Smooth muscle cell (in vitro differentiated cells): Measurements from ENCODE around the gene NTPCR. TPM values are rescaled to one million over a fixed set of nuclear protein-coding genes. Genes with fewer than 3 reads are reported as not detected.

Experiments used
- DNase-seq: peaks from one replicate; lab custom pipeline; 2025; ENCODE audit not compliant: unreplicated experiment; lab: John Stamatoyannopoulos, UW
- H2AFZ ChIP-seq: fragments of 200-600 bp; sonication (generic); 2 replicates; pipeline ENCODE4 v1.6.0; 2016; ENCODE audit warnings: antibody characterized with exemption, low read depth, mild to moderate bottlenecking
- H3F3A ChIP-seq: fragments of 200-600 bp; sonication (generic); 2 replicates; pipeline ENCODE4 v1.6.0; 2017; ENCODE audit warnings: antibody characterized with exemption, low read depth
- H3K27ac ChIP-seq: fragments of 200-600 bp; sonication (generic); 2 replicates; pipeline ENCODE4 v1.5.1; 2016; ENCODE audit warnings: low read depth, mild to moderate bottlenecking
- H3K27me3 ChIP-seq: fragments of 200-600 bp; sonication (generic); 2 replicates; pipeline ENCODE4 v1.6.1; 2016; ENCODE audit warnings: low read depth, mild to moderate bottlenecking
- H3K36me3 ChIP-seq: fragments of 200-600 bp; sonication (generic); 2 replicates; pipeline ENCODE4 v1.5.1; 2016; ENCODE audit warnings: low read depth
- H3K4me1 ChIP-seq: fragments of 200-600 bp; sonication (generic); 2 replicates; pipeline ENCODE4 v1.5.1; 2016; ENCODE audit warnings: low read depth
- H3K4me2 ChIP-seq: fragments of 200-600 bp; sonication (generic); 2 replicates; pipeline ENCODE4 v1.6.0; 2016; ENCODE audit warnings: mild to moderate bottlenecking
- H3K4me3 ChIP-seq: fragments of 200-600 bp; sonication (generic); 2 replicates; pipeline ENCODE4 v1.5.1; 2016; ENCODE audit warnings: mild to moderate bottlenecking
- H3K79me2 ChIP-seq: fragments of 200-600 bp; sonication (generic); 2 replicates; pipeline ENCODE4 v1.6.0; 2016; ENCODE audit warnings: low read depth, mild to moderate bottlenecking
- H3K9ac ChIP-seq: fragments of 200-600 bp; sonication (generic); 2 replicates; pipeline ENCODE4 v1.6.0; 2016; ENCODE audit warnings: low read depth
- H3K9me3 ChIP-seq: fragments of 200-600 bp; sonication (generic); replicated peaks from 2 replicates; pipeline ENCODE4 v1.5.1; 2016; ENCODE audit warnings: low read depth
- H4K20me1 ChIP-seq: fragments of 200-600 bp; sonication (generic); 2 replicates; pipeline ENCODE4 v1.6.0; 2016; ENCODE audit warnings: low read depth
- CTCF ChIP-seq: fragments of 200-600 bp; sonication (generic); IDR thresholded peaks from 2 replicates; pipeline ENCODE4 v1.5.1; 2017; ENCODE audit warnings: borderline replicate concordance, mild to moderate bottlenecking, antibody characterized with exemption; ENCODE audit not compliant: insufficient read depth, poor library complexity, severe bottlenecking
- WGBS: methylation state at CpG from one replicate; pipeline ENCODE4 v1.1.7; 2016; ENCODE audit warnings: low lambda C conversion rate; 5-methylcytosine and 5-hydroxymethylcytosine counted together
- polyA plus RNA-seq: library from polyadenylated mRNA; unstranded; fragments of >200 nt; fragmentation: Nextera tagmentation; extraction: Ambion mirVana; gene quantifications from 2 replicates; pipeline ENCODE4 v1.2.1, GENCODE V29; 2016
- total RNA-seq: library from RNA; depleted of rRNA; stranded (reverse); fragments of >200 nt; gene quantifications from 2 replicates; pipeline ENCODE4 v1.2.3, GENCODE V29; 2014

The NTPCR gene
- total and polyA plus RNA-seq, 2 experiments from 2014 or later: 39.2 to 54.3 TPM

- no peak overlapping the region for H3K9ac ChIP-seq
- no peaks in the 10 kb centered on the region for H4K20me1 ChIP-seq
- no peaks in the 10 kb centered on the region for H3K27me3 ChIP-seq
- no peak for TF ChIP-seq CTCF
- peaks cover 12% of the 10 kb centered on the region for H3K4me1 ChIP-seq
- no peak overlapping the region for H2AFZ ChIP-seq
- H3K4me2 ChIP-seq: no peak overlapping the region
- 97% methylated on average over 3 of the region's 3 CpGs for WGBS
- no peak overlapping the region for H3K27ac ChIP-seq
- no peak overlapping the region for H3K4me3 ChIP-seq
- H3F3A ChIP-seq: no peaks in the 10 kb centered on the region
- H3K9me3 ChIP-seq: no peaks in the 10 kb centered on the region
- no peaks in the 10 kb centered on the region for H3K79me2 ChIP-seq
- DNase-seq: no peak
- no peaks in the 10 kb centered on the region for H3K36me3 ChIP-seq
Observed at GRCh38 chr1:233019083-233019482, 68.7 kb downstream of the NTPCR start.

GRCh38 chr1:233019778-233020325 is 69.4 kb downstream of the NTPCR start:
- Histone ChIP-seq H3K4me3 (no peak overlapping the region), H3F3A (no peaks in the 10 kb centered on the region), H3K4me2 (no peak overlapping the region), H3K4me1 (peaks cover 12% of the 10 kb centered on the region), H4K20me1 (no peaks in the 10 kb centered on the region), H3K79me2 (no peaks in the 10 kb centered on the region), H3K27ac (no peak overlapping the region), H3K9ac (no peak overlapping the region), H3K36me3 (no peaks in the 10 kb centered on the region), H2AFZ (no peak overlapping the region), H3K27me3 (no peaks in the 10 kb centered on the region), H3K9me3 (no peaks in the 10 kb centered on the region)
- TF ChIP-seq CTCF: no peak
- WGBS: 65% methylated on average over 12 of the region's 12 CpGs
- no peak for DNase-seq

- Histone ChIP-seq H3K27ac (no peak overlapping the region), H3F3A (no peaks in the 10 kb centered on the region), H3K9me3 (no peaks in the 10 kb centered on the region), H3K27me3 (no peaks in the 10 kb centered on the region), H3K4me2 (no peak overlapping the region), H3K4me1 (peaks cover 12% of the 10 kb centered on the region), H4K20me1 (no peaks in the 10 kb centered on the region), H3K79me2 (no peaks in the 10 kb centered on the region), H2AFZ (no peak overlapping the region), H3K36me3 (no peaks in the 10 kb centered on the region), H3K4me3 (no peak overlapping the region), H3K9ac (no peak overlapping the region)
- DNase-seq: no peak
- TF ChIP-seq CTCF: no peak
- 64% methylated on average over 8 of the region's 8 CpGs for WGBS
Observed at GRCh38 chr1:233020426-233020825, 70.0 kb downstream of the NTPCR start.

- Histone ChIP-seq H3F3A (no peaks in the 10 kb centered on the region), H3K27ac (no peak overlapping the region), H3K4me2 (no peak overlapping the region), H3K9ac (no peak overlapping the region), H3K79me2 (no peaks in the 10 kb centered on the region), H3K4me1 (peaks cover 12% of the 10 kb centered on the region), H3K4me3 (no peak overlapping the region), H3K36me3 (no peaks in the 10 kb centered on the region), H2AFZ (no peak overlapping the region), H4K20me1 (no peaks in the 10 kb centered on the region), H3K9me3 (no peaks in the 10 kb centered on the region), H3K27me3 (no peaks in the 10 kb centered on the region)
- TF ChIP-seq CTCF: no peak
- 80% methylated on average over 2 of the region's 2 CpGs for WGBS
- no peak for DNase-seq
Observed at GRCh38 chr1:233022246-233022645, 71.8 kb downstream of the NTPCR start.
